H1 (cell line): ENCODE measurements around the gene TNFRSF14.

Experiments
- ATF3 ChIP-seq: IDR thresholded peaks from 2 replicates; pipeline ENCODE4 v1.6.1; 2011; ENCODE audit warnings: low read depth, mild to moderate bottlenecking, low read length; ENCODE audit not compliant: insufficient read depth
- CEBPB ChIP-seq: IDR thresholded peaks from 2 replicates; pipeline ENCODE4 v1.6.1; 2012; ENCODE audit warnings: low read depth, low read length
- CTCF ChIP-seq, 3 experiments: IDR thresholded peaks; 1 replicate in 2 of 3; 2 replicates in 1 of 3; pipeline versions ENCODE4 v1.5.1 to v1.6.1; 2011; ENCODE audit warnings: low read length in 3 of 3, mild to moderate bottlenecking in 3 of 3, inconsistent platforms in 2 of 3, low read depth in 1 of 3, moderate library complexity in 1 of 3; ENCODE audit not compliant: insufficient read depth in 1 of 3; ENCODE audit errors: control extremely low read depth in 1 of 3
- JUN ChIP-seq: IDR thresholded peaks from 2 replicates; pipeline ENCODE4 v1.6.1; 2011; ENCODE audit warnings: low read depth, mild to moderate bottlenecking, improper control_type of control experiment, low read length
- KDM5A ChIP-seq: fragments of 200-600 bp; IDR thresholded peaks from 2 replicates; pipeline ENCODE4 v1.7.1; 2012; ENCODE audit warnings: mild to moderate bottlenecking, low read length, inconsistent platforms, mixed read lengths
- MAX ChIP-seq: IDR thresholded peaks from 2 replicates; pipeline ENCODE4 v1.6.1; 2012; ENCODE audit warnings: inconsistent platforms
- POLR2A ChIP-seq, 2 experiments: IDR thresholded peaks; 1 replicate in 1 of 2; 2 replicates in 1 of 2; pipeline ENCODE4 v1.6.1; 2011; ENCODE audit warnings: low read depth in 2 of 2, low read length in 2 of 2, mild to moderate bottlenecking in 2 of 2; ENCODE audit errors: control extremely low read depth in 1 of 2
- POLR2AphosphoS5 ChIP-seq: IDR thresholded peaks from 2 replicates; pipeline ENCODE4 v1.6.1; 2011; ENCODE audit warnings: low read depth, low read length
- SIN3A ChIP-seq, 2 experiments: IDR thresholded peaks in 1 of 2; conservative IDR thresholded peaks in 1 of 2; 2 replicates each; pipeline ENCODE4 v1.6.1; 2011 to 2012; ENCODE audit warnings: low read length in 2 of 2, improper control_type of control experiment in 1 of 2, low read depth in 1 of 2, mild to moderate bottlenecking in 1 of 2
- SP4 ChIP-seq: IDR thresholded peaks from 2 replicates; pipeline ENCODE4 v1.6.1; 2012; ENCODE audit warnings: low read length, inconsistent platforms
- SRF ChIP-seq: IDR thresholded peaks from 2 replicates; pipeline ENCODE4 v1.6.1; 2011; ENCODE audit warnings: mild to moderate bottlenecking, low read depth, low read length, moderate library complexity
- USF2 ChIP-seq: IDR thresholded peaks from 2 replicates; pipeline ENCODE4 v1.6.1; 2011; ENCODE audit warnings: low read length, improper control_type of control experiment
- YY1 ChIP-seq: IDR thresholded peaks from 2 replicates; pipeline ENCODE4 v1.6.1; 2011; ENCODE audit warnings: low read depth, mild to moderate bottlenecking, low read length

- TF ChIP-seq CTCF (IDR thresholded peaks at IDR 0.05; ENCODE audit: control extremely low read depth in 1 of 3, insufficient read depth in 1 of 3, low read depth in 1 of 3, low read length in 3 of 3) (no peak), JUN (no peak), SRF (no peak), ATF3 (no peak), POLR2A (IDR thresholded peaks at IDR 0.05; ENCODE audit: control extremely low read depth in 1 of 2, low read depth in 2 of 2, low read length in 2 of 2) (no peak), KDM5A (no peak), SIN3A (conservative IDR thresholded peaks at IDR 0.05 in 1 of 2, IDR thresholded peaks at IDR 0.05 in 1 of 2; ENCODE audit: low read depth in 1 of 2, low read length in 2 of 2) (no peak), USF2 (no peak), MAX (no peak), CEBPB (no peak), POLR2AphosphoS5 (no peak), SP4 (no peak), YY1 (no peak)
Observed at GRCh38 chr1:2530513-2531361, 25.4 kb upstream of the TNFRSF14 start.
